Measurements from ENCODE around the gene EDNRA.

EDNRA gene

DNA sequence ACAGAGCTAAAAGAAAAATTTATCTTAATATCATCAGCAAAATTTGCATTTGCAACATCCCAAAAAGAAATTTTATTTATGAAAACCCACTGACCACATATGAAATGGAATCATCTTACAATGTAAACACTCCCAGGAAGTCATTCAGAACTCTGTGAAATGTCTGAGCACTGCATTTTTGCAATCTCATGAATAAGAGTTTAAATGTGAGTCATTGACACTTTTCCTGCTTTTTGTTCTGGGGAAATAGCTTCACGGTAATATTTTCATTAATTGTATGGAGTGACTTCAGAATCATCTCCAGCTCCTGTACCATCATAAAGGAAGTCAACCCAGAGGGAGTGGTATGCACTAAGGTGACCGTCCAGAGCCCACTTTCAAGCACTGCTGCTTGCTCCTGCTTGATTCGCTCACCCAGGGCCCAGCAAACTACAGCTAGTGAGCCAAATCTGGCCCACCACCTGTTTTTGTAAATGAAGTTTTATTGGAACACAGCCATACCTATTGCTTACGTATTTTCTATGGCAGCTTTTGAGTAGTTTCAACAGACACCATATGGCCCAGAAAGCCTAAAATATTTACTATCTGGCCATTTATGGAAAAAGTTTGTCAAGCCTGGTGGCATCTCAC is 17.2 kb downstream of the EDNRA start:
- no peak for DNase-seq

DNA sequence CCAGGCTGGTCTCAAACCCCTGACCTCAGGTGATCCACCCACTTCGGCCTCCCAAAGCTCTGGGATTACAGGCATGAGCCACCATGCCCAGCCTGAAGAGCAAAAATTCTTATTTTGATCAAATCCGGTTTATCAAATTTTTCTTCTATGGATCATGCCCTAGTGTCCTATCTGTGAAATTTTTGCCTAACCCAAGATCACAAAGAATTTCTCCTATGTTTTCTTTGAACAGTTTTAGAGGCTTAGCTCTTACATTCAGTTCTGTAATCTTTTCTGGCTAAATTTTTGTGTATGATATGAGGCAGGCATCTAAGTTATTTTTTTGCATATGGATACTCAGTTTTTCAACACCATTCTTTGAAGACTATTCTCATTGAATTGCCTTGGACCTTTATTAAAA is 27.4 kb downstream of the EDNRA start:
- DNase-seq = no peak

DNA sequence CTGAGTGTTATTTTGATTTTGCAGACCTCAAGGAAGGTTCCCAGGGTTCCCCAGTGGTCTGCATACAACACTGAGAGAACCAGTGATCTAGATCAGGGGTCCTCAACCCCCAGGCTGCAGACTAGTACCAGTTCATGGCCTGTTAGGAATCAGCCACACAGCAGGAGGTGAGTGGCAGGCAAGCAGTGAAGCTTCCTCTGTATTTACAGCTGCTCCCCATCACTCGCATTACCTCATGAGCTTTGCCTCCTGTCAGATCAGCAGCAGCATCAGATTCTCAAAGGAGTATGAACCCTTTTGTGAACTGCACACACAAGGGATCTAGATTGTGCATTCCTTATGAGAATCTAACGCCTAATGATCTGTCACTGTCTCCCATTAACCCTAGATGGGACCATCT is 28.5 kb downstream of the EDNRA start:
- no peak for DNase-seq

DNA sequence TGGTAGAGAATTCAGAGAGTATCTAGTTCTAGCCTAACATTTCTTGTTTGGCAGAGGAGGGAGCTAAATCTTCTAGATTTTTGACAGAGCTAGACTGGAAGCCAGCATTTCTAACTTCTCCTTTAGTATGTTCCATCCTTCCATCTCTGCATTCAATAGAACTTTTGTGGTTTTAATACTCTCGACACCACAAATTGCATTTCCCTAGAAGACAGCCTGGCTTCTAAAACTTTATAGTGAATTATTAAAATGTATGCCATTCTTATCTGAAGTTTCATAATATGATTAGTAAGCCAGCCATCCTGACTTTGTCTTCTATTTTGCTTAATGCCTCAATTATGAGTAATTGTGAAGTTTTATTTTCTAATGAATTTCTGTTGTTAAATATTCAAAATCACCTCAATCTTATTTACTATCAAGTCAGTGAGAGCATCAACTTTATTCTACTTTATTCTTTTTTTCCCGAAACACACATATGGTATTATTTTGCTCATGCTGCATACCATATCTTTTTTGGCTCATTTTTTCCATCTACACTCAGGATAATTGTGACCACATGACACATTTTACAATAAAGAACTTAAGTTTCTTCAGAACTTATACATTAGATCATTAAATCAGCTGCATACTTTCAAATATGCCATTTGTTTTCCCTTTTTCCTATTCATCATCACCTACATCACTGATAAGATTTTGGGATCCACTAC is 30.2 kb downstream of the EDNRA start:
- no peak for DNase-seq

DNA sequence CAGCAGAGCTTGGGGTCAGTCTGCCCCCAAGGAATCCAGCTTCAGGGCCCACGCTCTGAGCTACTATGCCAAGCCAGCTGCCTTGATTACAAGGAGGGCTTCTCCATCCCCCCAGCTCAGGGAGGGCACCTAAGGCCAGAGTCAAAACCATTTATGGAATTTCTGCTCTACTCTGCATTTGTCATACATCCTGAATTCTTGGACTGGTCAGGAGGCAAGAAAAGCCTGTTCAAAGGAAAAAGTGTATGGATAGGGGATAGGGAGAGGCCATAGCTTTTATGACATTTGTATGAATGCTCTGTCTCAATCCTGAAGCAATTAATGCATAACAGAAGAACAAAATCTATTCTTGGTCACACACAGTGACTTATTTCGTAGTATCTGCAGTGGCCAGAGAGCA is 32.2 kb downstream of the EDNRA start:
- DNase-seq = no peak

DNA sequence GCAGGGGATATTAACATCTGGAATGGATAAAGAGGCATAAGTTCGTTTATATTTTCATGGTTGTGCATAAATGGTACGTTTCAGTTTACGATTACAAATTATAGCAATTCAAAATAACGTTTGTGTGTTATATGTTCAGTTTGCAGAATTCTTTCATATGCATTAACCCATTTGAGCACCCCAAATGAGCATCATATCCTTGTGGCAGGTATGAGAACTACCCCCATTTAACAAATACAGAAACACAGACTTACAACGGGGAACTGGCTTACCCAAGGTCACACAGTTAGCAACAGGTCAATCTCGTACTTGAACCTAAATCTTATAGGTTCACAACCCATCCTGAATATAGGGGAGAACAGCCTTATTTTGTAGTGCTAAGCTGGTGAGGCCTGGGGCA is 33.1 kb downstream of the EDNRA start:
- no peak for DNase-seq

DNA sequence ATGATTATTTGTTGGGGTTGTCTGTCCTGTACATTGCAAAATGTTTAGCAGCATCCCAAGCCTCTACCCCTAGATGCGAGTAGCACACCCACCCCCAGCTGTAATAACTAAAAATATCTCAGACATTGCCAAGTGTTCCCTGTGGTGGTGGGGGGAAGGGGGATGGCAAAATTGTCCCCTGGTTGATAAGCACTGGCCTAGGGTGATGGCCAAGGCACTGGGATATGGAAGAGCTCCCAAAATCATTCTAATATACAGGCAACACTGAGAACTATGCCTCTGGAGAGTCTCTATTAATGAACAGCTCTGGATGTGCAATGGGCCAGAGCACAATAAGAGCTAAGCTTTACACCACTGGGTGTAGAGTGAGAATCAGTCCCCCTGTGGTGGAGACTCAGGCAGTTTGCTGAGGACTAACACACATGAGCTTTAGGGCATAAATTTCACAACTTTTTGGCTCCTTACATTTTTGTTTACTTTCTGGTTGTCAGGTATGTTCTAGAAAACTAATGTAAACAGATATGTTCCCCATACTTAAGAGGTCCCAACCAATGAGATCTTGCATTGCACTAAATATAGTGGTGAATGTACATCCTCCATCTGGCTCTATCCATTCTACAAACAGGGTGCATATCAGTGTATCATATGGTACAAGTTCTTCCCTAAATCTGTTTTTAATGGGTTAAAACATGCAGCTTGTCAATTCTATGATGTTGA is 34.5 kb downstream of the EDNRA start:
- DNase-seq = no peak

DNA sequence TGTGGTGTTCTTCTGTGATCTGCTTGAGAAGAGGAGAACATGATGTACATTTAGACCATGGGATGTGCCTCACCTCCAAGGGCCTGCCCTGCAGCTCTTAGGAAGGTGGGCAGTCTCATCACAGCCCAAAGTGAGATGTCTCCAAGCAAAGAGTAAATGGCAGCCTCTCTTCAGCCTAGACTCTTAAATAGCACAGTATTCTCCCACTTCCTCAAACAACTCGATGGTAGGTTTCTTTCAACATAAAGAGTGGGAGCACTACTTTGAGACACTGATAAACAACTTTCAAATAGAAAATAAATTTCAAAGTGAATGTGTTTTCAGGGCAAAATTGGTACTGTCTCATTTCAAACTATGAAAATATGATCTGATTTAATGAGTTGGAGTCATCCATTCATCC is 35.2 kb downstream of the EDNRA start:
- no peak for DNase-seq

DNA sequence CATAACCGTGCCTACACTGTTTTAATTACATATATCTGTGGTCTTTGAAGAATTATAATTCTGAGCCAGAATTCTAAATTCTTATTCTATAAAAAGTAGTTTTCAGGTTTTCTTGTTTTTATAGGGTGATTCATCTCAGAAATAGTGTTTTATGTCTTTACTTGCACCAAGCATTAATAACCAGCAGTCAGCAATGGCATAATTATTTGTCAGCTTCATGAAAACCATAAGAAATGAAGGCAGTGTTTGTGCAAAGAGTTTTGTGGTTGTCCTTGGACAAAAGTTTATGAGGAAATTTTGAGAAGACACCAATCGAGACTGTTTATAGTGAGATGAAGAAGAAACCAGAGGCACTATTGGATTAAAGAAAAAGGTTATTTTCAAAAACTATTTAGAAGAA is 37.2 kb downstream of the EDNRA start:
- DNase-seq = no peak

DNA sequence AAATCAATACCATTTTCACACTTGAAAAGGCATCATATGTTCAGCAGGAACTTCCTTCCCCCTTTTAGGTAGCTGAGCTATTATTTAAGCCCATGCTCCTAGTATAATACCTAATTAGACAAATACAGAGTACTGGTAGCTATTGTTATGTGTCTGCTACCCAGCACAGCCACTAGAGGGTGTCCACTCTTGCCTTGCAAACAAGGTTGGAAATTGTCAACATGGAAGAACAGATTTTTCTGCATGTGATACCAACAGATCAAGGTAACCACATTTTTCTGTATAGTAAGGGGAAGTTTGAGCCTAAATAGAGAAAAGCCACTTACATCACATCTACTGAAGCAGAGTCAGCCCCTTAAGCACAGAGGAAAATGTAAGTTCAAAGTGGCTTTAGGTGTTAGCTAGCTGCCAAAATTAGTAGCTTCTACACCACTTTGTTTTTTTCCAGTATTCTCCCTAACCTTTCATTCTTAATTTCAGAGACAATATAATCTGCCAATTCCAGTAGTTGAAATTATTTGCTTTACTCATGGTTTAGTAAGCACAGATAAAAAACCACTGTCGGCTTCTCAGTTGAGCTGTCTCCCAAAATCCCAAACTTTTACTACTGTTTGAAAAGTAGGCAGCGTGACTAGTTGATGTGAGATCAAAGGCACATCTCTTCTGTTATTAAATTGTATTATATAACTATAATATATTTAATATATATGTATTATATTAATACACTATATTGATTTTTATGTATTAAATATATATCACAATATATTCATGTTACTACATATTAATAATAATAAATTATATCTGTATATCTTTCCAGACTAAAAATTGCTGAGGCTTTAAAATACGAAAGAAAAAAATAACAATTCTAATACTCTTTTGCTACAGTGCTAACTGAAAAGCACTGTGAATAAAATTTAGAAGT is 38.2 kb downstream of the EDNRA start:
- DNase-seq = peak; percentile 25

DNA sequence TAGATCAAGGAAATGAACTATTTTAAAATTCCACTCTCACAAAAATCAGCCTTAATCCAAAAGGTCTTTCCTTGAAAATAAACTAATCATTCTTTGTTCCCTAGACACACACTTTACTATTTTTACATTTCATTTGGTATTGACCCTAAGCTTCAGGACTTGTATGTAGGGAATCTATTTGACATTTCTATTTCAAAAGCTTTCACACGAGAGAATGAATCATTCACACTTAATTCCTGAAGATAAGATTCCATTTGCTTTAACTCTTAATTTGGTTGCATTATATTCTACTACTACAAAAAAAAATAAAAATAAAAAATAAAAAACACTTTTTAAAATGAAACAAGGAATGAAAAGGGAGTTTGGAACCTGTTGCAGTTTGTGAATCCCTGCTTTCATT is 43.7 kb downstream of the EDNRA start:
- no peak for DNase-seq

DNA sequence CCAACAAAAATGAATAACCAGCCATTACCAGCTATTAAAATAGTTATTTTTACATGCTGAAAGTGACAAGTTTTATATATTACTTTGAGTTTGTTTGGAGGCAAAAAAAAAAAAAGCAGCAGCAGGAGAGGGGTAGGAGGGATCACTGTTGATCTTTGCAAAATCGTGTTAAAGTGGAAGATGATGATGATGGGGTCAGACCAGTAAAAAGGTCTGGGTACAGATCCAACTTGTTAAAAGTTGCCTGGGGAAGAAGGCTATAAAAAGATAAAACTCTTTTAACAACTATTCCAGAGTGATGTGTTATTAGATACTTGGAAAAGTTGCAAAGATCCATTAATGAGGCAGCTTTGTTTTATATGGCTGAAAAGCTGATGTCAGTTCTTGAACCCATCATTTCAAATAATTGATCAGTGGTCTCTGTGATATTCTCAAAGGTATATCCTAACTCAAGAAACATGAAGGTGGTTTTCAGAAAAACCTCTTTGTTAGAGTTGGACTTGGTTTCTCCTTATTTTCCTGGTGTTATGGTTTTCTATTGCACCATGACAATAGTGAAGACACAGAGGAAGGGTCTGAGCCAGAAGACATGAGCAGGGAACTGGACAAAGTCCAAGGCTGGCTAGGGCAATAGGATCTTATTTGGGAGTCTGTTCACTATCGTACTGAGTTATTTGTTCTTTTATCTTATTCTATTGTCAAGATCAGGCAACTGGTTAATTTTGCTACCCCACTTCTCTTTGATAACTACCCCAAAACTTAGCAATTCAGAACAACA is 44.8 kb downstream of the EDNRA start:
- DNase-seq = no peak

DNA sequence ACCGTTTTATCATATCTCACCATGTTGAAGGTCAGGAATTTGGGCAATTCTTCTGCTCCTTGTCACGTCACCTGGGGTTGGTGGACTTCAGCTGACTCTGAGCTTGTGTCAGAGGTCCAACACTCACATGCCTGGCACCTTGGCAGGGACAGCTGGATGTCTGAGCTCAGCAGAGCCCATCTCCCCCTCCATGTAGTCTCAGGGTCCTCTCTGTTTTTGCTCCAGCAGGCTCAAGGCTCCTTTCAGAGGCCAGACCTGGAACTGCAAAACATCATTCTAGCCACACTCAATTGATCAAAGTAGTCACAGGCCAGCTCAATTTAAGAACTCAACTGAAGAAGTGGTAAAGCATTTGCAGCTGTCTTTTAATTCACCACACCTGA is 45.4 kb downstream of the EDNRA start:
- DNase-seq = no peak

DNA sequence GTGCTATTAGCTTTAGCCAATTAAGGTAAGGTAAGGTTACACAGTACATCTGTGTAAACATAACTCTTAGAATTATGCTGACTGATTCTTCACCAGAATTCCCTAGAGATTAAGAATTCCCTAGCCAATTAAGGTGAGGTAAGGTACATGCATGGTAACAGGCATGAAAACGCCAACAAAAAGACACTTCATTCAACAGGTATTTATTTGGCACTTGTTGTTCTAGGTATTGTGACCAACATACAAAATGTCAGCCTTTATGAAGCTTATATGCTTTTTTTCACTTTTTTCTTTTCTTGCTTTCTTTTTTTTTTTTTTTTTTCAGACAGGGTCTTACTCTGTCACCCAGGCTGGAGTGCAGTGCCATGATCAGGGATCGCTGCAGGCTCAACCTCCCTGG is 47.2 kb downstream of the EDNRA start:
- DNase-seq = no peak

DNA sequence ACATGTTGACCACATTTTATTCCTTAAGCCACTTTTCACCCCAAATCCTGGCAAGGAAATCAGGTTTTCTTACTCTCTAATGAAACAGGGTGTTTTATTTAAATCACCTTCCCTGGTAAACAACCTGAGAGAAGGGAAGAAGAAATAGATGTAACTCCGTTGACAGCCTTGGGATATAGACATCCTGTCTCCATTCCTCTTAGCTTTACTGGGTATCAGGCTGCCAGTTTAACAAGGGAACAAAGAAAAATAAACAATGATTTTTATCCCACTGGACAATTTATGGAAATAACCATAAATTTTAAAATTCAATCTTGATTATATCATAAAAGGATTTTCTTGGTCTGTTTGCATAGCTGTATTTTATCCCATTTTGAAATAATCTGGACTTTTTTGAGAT is 49.2 kb downstream of the EDNRA start:
- DNase-seq = no peak

DNA sequence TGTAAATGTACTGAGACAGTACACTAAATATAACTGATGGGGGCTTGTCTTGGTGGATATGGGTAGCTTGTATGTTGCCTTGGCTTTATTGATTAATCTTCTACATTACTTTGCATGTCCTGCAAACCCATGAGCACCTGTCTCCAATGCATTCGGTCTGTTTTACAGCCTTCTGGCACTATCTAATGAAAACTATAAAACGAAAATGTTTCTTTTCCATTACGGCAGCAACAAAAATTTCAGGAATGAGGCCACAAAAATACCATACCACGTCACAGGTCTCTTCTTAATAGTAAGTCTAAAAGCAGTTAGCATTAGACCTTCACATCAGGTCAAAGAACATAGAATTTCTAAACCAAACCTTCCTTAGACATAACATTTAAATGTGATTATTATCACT is 49.8 kb downstream of the EDNRA start:
- DNase-seq = no peak

DNA sequence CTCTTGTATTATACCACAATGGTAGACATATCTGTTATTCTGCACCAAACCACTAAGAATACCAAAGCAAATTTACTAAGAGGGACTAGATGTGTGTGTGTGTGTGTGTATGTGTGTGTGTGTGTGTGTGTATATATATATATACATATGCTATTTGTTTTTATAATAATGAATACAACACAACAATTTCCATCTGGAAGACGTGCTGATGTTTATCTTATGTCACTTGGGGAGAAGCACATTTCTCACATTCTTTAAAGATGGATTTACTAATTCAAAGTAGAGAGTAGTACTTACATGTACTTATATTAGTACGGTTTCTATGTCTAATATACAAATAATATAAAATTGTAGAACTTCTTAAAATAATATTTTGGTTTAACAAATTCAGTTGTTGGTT is 52.0 kb downstream of the EDNRA start:
- no peak for DNase-seq

DNA sequence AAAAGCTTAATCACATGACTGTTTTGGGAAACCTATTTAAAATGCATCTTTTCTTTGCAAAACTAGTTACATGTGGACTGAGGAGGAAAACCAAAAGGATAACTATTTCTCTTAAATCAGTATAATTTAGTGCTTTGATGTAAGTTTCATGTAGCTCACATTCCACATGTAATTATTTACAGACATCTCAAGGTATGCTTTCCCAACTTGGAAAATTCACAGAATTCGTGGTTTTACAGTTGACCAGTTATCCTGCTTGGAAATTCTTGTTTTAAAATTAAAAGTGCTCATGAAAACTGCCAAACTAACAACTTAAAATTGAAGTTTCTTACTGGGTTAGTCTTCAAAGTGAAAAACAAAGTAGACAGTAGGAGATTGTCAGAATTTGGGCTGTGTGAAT is 52.4 kb downstream of the EDNRA start:
- no peak for DNase-seq

DNA sequence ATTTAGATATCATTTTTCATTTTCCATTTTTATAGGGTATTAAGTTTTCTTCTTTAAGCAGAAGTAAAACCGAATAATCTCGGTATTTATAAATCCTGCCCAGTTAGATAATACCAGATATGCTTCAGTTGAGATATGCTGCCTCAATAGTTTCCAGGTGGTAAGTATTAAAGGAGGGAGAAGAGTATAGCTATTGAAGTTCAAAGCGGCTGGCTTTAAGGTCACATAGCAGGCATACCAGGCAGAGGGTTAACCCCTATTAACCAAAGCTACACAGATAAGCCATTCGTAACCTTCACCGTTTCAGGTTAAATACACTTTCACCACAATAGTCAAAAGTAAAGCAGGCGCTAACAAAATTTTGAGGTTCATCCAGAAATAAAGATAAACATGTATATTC is 54.2 kb downstream of the EDNRA start:
- no peak for DNase-seq

DNA sequence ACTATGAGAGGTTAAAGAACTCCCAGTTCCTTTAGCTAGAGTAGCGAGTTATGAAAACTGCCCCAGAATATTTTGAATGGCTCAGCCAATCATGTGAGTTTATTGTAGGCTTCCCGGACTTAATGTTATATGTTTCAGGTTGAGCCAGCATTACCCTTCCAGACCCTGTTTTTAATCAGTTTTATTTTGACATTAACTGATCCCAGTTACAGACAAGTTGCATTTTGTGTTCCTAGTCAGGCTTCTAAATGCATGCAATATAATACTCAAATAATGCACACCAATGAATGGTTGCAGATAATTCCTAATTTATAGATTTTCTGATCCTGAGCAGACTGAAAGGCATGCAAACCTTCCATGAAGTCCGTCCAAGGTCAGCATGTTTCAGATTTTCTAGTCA is 57.8 kb downstream of the EDNRA start:
- no peak for DNase-seq

DNA sequence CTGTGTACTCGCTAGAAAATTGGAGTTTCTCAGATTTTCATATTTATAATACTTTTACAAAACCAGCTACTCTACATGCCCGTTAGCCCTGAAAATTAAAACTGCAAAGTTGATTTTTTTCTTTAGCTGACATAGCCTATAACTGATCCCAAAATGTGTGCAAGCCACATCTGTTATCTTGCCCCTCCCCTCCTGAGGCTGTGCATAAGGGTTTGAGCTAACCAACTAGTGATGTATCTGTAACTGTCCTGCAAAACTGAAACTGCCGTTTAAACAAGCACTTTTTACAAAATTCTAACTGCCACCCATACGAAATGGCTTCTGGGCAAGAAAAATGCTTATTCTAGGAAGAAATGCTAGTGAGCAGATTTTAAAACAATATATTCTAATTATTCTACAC is 59.1 kb downstream of the EDNRA start:
- DNase-seq = no peak

DNA sequence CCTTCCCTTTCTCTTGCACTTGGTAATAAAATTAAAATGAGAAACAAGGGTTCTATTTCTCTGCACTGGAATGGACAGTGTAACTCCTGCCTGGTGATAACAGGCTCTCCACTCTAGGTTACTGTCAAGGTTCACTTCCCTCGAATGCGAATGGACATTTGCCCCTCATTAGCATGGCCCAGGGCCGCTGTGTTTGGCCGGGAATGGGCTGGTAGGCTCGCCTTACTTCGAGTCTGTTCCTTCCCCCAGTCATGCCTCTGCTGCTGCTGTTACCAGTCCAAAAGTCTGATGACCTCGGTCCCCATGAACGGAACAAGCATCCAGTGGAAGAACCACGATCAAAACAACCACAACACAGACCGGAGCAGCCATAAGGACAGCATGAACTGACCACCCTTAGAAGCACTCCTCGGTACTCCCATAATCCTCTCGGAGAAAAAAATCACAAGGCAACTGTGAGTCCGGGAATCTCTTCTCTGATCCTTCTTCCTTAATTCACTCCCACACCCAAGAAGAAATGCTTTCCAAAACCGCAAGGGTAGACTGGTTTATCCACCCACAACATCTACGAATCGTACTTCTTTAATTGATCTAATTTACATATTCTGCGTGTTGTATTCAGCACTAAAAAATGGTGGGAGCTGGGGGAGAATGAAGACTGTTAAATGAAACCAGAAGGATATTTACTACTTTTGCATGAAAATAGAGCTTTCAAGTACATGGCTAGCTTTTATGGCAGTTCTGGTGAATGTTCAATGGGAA is 61.5 kb downstream of the EDNRA start:
- DNase-seq = no peak
